SW480 (cell line): Measurements from ENCODE around the gene ANKFY1.
A peak's percentile ranks its signal among the peaks of the same experiment; 100 is the strongest.
"Not testable (repeated sequence)": the region's sequence is repeated elsewhere in the genome, so short reads cannot be mapped to it uniquely, and the experiment has no call there.

ENCODE experiments used
- DNase-seq: peaks from one replicate; pipeline ENCODE4 v3.0.0-alpha.2; 2016; ENCODE audit warnings: low spot score

ANKFY1 gene

GRCh38 chr17:4256952-4257351 lies 6.8 kb downstream of the ANKFY1 start:
- no peak for DNase-seq

GRCh38 chr17:4255271-4255670 lies 8.5 kb downstream of the ANKFY1 start:
- not testable (repeated sequence) for DNase-seq

- no peak for DNase-seq
Observed at GRCh38 chr17:4250887-4251286, 12.9 kb downstream of the ANKFY1 start.

GRCh38 chr17:4249452-4250029 lies 14.2 kb downstream of the ANKFY1 start:
- DNase-seq: peak; percentile 55

- DNase-seq: no peak
Observed at GRCh38 chr17:4248504-4249277, 15.1 kb downstream of the ANKFY1 start.

- peak; percentile 74 for DNase-seq
Observed at GRCh38 chr17:4247971-4248388, 15.8 kb downstream of the ANKFY1 start.

- DNase-seq: peak; percentile 24
Observed at GRCh38 chr17:4247361-4247970, 16.3 kb downstream of the ANKFY1 start.

GRCh38 chr17:4246674-4247073 lies 17.1 kb downstream of the ANKFY1 start:
- no peak for DNase-seq

- no peak for DNase-seq
Observed at GRCh38 chr17:4241535-4241934, 22.2 kb downstream of the ANKFY1 start.

- no peak for DNase-seq
Observed at GRCh38 chr17:4236456-4236855, 27.3 kb downstream of the ANKFY1 start.

- no peak for DNase-seq
Observed at GRCh38 chr17:4235372-4236279, 28.2 kb downstream of the ANKFY1 start.

GRCh38 chr17:4234401-4234800 lies 29.4 kb downstream of the ANKFY1 start:
- DNase-seq: no peak

GRCh38 chr17:4233668-4234258 lies 30.0 kb downstream of the ANKFY1 start:
- DNase-seq: no peak

GRCh38 chr17:4232168-4232813 lies 31.5 kb downstream of the ANKFY1 start:
- DNase-seq: no peak

- peak; percentile 58 for DNase-seq
Observed at GRCh38 chr17:4229627-4230541, 33.9 kb downstream of the ANKFY1 start.

- no peak for DNase-seq
Observed at GRCh38 chr17:4221899-4222659, 41.7 kb downstream of the ANKFY1 start.

- no peak for DNase-seq
Observed at GRCh38 chr17:4221163-4221562, 42.6 kb downstream of the ANKFY1 start.

GRCh38 chr17:4220655-4221054 lies 43.1 kb downstream of the ANKFY1 start:
- no peak for DNase-seq

- no peak for DNase-seq
Observed at GRCh38 chr17:4219241-4219640, 44.5 kb downstream of the ANKFY1 start.
